HG02642 (cell line): ENCODE measurements around the gene SEC22C.

Source experiments
- ATAC-seq: cut with Tn5 transposase; IDR thresholded peaks from one replicate; pipeline ENCODE4 v1.9.1; 2021; ENCODE audit warnings: mild to moderate bottlenecking; ENCODE audit not compliant: unreplicated experiment, poor library complexity

The SEC22C gene

DNA sequence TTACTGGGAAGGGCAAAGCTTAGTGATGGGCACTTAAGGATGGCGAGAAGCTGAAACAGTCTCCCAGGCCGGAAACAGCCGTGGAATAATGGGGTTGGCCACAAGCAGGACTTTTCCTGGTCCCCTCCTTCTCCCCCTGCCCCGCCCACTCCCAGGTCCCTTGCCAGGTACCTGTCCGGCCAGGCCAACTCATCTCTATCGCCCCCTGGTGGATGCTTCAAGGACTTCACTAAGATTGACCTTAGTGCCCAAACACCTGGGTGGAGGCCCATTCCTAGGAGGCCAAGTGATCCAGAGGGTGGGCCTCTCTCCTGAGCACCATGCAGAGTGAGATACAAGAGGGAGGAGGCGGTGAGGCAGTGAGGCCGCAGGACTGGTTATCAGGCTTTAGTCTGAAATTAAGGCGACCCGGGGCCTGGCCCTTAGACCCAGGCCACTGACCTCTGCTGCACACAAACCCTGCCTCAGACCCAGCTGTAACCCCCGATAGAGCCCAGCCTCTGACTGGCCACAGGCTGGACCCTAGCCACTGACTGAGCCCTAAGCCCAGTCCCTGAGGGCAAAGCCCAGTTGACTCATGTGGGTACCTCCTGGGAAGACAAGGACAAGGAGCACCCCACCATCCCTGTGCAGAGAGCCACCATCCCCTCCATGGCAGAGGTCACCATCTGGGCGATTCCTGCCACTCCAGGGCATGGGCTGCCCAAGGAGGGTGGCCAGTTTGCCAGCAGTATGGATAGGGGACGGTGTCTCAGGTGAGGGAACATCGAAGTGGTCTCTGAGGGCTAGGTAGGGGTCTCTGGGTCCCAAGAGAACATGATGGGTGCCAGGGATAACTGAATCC, 41.7 kb downstream of the SEC22C start:
- ATAC-seq: peak; percentile 56

DNA sequence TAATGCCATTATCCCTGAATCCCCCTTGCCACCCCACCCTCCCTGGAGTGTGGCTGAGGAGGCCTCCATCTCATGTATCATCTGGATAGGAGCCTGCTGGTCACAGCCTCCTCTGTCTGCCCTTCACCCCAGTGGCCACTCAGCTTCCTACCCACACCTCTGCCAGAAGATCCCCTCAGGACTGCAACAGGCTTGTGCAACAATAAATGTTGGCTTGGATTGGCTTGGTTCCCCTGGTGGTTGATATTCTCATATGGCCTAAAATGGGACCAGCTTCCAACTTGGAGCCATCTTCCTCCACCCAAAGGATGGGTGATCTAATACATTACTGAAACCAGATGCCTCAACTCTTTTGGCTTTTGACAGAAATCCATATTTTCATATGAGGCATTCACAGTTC, 44.4 kb downstream of the SEC22C start:
- ATAC-seq: no peak

DNA sequence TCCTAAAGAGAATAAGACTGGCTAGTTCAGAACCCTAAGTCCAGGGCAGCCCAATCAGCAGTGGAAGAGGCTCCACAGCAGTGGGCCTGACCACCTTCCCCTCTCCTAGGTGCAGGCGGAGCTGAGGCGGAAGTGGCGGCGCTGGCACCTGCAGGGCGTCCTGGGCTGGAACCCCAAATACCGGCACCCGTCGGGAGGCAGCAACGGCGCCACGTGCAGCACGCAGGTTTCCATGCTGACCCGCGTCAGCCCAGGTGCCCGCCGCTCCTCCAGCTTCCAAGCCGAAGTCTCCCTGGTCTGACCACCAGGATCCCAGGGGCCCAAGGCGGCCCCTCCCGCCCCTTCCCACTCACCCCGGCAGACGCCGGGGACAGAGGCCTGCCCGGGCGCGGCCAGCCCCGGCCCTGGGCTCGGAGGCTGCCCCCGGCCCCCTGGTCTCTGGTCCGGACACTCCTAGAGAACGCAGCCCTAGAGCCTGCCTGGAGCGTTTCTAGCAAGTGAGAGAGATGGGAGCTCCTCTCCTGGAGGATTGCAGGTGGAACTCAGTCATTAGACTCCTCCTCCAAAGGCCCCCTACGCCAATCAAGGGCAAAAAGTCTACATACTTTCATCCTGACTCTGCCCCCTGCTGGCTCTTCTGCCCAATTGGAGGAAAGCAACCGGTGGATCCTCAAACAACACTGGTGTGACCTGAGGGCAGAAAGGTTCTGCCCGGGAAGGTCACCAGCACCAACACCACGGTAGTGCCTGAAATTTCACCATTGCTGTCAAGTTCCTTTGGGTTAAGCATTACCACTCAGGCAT, 45.6 kb downstream of the SEC22C start:
- ATAC-seq: no peak

DNA sequence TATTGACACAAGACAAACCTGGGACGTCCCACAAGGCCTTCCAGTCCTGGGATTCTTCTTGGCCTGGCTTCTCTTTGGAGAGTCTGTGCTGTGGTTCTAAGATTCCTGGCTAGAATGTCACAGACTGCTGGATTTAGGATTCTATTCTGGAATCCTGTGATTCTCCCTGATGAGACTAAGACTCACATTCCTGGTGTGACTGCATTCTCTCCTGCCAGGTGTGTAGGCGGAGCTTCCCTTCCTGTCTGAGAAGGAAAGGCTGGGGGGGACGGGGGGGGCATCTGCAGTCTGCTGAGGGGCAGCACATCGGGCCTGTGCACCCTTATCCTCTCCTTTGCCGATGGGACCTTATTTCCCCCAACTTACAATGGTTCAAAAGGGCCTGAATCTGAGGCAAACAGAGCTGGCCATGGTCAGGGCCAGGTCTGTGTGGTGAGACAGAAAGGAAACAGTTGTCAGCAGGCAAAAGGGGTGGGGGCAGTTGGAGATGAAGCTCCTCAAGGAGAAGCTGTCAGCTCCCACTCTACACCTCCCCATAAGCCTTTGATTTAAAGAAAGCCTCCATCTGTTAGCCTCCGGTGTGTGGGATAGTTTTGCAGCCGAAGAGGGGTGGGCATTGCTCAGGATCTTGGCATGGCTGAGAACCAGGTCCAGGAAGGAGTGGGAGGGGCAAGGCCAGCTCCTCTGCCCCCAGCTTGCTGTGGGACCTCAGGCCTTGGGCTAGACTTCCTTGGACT, 48.4 kb downstream of the SEC22C start:
- ATAC-seq: no peak

DNA sequence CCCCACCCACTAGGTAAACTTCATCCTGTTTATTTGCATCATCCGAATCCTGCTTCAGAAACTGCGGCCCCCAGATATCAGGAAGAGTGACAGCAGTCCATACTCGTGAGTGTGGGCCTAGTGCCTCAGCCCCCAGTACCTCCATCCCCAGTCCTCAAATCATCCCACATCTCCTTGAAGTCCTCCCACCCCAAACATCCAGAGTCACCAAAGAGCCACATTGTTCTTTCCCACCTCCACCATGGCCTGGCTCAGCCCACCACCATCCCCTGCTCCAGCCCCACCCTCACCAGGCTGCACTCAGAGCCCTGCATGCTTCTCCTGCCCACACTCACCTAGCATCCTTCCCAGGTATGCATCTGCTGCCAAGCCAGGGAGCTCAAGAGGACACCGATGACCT, 49.5 kb downstream of the SEC22C start:
- ATAC-seq: no peak

DNA sequence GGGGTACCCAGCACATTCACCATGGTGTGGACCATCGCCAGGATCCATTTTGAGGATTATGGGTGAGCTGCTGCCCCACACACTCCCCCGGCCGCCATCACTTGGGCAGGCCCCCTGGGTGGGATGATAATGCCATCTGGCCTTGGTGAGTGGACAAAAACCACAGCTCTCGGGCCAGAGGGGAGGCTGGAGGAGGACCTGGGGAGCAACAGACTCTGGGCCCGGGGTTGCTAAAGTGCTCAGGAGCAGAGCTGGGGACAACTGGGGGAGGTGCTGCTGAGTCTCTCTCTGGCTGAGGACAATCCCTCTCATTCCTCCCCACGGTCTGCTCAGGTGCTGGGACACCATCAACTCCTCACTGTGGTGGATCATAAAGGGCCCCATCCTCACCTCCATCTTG, 50.3 kb downstream of the SEC22C start:
- no peak for ATAC-seq

DNA sequence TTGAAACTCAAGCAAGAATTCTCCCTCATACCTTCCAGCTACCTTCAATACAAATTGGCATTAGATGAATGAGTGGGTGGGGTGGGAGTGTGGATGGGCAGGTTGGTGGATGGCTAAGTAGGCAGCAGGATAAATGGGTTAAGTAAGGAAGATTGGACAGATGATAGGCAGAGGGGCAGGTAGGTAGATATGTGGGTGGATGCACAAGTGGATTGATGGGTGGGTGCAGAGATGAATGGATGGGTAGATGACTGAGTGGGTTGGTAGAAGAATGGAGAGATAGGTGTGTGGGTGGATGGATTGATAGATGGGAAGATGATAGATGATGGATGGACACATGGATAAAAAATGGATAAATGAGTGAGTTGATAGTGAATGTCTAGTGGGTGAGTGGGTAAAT, 51.7 kb downstream of the SEC22C start:
- ATAC-seq: no peak

DNA sequence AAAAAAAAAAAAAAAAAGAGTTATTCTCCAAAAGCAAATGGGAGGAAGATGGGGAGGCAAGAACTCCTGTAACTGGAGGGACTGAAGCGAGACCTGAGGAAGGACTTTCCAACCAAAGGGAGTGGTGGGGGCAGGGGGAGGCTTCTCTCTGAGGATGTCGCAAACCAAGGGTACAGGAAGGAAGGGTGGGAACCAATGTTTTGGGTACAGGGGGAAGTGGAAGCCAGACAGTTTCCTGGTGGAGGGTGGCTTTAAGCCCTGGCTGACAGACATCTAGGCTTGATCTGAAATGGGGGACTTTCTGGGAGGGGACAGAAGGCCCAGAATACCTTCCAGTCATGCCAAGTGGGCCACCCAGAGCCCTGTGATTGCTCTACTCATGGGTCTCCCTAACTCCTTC, 52.3 kb downstream of the SEC22C start:
- ATAC-seq: no peak

DNA sequence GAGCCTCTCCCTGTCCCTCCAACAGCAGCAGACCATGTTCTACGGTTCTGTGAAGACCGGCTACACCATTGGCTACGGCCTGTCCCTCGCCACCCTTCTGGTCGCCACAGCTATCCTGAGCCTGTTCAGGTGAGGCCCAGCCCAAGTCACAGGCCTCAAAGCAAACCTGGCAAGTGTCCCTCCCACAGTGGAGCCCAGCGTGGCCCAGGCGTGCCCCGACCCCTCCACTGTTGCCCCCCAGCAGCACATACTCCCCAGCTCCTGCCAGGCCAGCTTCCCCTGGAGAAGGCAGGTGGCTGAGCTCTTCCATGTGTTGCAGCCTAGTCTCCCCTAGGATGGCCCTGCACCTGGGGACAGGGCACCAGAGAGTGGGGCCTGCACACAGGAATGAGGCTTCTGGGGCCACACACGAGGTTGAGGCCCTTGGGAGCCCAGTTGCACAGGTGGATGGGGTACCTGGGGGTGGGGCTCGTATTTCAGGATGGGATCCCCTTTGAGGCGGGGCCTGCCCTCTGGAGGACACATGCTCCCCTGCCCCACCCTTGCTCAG, 54.3 kb downstream of the SEC22C start:
- ATAC-seq: no peak

DNA sequence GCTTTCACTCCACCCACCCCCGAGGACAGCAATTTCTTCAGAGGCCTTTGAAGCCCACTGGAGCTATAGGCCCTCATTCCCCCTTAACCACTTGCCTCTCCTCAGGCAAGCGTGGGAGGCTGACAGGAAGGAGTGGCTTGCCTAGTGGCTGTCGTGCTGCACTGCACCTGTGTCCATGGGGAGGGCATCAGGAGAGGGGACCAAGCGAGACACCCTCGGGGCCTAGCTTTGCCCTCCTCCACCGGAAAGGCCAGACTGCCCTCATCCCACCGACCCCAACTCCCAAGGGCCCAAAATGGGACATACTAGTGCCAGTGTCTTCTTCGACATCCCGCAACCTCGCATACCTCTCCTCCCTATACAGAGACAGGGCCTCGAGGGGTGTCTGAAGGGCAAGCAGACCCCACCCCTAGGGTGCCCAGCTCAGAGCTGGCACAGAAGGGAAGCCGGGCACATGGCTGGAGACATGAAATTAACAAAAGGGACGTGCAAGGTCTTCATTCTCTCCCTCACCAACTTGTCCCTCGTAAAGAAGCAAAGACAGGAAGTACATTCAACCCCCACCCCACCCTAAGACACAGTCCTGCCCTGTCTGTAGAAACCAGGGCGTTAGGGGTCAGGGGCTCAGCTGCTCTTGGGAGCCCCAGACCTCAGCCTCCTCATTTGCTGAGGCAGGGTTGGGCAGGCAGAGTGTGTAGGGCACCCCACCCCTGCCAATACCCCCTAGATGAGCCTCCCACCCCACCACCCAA, 55.0 kb downstream of the SEC22C start:
- no peak for ATAC-seq

DNA sequence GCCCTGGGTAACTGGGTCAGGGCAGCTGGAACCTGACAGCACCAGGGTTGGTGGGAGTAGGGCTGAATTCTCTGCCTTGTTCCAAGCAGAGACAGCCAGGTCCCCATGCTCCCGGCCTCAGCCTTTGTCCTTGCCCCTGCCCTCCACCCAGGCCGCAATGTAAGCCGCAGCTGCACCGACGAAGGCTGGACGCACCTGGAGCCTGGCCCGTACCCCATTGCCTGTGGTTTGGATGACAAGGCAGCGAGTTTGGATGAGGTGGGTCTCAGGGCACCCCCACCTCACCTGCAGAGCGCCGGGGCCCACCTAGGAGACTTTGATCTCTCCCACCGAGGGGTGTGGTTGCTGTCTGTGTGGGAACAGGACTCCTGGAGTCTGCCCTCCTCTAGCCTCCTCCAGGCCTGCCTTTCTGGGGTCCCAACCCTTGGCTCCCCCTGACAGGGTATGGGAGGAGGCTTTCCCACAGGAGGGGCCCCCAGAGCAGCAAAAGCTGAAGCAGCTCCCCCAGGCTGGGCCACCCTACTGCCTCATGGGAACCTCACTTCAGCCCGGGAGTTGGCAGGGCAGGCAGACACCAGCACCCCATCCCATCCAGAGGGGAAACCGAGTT, 55.9 kb downstream of the SEC22C start:
- no peak for ATAC-seq

DNA sequence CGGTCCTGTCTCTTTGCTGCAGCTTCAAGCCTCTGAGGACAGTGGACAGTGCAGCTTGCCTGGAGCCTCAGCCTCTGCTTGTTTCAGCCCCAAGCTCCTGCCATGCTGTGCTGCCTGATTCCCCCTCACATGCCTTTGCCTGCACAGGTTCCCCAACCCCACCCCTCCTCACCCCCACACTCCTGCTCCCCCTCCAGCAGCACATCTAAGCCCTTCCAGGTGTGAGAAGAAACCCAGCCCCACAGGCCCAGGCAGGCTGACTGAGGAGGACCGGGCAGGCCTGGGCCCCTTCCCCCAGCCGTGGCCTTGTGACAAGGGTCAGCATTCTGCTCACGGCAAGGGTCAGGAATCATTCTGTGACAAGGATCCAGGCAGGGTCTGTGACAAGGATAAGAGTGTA, 56.6 kb downstream of the SEC22C start:
- no peak for ATAC-seq

DNA sequence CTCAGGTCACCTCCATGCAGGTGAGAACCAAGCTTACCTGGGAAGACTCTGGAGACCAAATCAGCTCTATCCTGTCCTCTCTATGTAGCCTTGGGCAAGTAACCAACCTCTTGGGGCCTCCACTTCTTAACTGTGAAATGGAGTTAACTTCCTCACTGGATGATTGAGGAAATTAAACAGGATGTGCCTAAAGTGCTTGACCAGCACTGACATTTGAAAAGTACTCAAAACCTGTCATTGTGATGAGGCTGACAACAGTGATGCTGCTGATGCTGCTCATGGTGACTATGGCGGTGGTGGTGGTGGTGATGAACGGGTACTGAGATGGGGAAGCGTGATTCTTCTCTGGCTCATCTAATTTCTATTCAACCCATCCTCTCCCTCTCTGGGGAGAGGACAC, 57.0 kb downstream of the SEC22C start:
- no peak for ATAC-seq

DNA sequence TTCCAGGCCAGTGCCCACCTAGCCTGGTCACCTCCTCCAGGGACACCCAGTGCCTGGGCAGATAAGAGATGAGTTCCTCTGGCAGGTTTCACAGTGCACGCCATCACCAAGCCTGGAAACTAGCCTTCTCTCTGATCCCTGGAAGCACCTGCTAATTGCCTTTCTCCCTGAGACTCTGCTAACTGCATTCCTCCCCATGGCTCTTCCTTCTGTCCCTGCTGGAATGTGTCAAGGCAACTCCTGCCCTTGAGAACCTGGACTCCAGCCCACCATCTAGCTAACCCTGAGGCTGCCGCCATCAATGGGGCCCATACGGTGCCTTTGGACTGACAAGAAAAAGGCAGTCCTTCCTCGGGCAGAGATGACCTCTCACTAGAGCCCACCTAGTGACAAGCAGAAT, 60.9 kb downstream of the SEC22C start:
- no peak for ATAC-seq

DNA sequence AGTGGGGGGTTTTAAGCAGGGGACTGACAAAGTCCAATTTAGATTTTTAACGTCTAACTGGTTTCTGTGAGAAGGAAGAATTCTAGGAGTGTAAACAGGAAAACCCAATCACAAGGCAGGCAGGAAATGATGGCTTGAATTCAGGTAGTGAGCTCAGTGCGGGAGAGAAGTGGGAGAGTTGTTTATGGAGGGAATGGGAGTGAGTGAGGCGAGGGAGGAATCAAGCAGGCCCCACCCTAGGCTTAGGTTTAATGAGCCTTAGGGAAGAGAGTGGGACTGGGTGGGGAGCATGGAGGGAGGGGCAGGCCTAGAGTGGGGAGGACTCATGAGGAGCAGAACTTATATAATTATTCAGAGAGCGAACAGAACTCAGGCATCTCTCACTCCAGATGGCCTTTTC, 61.4 kb downstream of the SEC22C start:
- ATAC-seq: no peak

DNA sequence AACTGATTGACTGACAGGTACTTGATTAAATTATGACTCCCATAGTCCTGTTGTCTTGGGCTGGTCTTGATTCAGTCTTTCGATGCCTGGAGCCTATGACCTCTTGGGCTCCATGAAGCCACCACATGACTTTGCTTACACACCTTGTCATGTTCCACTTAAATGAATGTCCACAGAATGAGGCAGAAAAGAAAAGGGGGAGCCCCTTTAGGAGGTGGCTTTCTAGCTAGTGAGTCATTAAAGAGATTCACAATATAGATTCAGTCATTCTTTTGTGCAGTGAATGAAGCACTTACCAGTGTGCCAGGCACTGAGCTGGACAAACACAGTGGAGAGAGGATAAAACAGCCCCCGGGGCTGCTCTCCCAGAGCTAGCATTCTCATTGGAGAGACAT, 62.2 kb downstream of the SEC22C start:
- ATAC-seq: no peak

DNA sequence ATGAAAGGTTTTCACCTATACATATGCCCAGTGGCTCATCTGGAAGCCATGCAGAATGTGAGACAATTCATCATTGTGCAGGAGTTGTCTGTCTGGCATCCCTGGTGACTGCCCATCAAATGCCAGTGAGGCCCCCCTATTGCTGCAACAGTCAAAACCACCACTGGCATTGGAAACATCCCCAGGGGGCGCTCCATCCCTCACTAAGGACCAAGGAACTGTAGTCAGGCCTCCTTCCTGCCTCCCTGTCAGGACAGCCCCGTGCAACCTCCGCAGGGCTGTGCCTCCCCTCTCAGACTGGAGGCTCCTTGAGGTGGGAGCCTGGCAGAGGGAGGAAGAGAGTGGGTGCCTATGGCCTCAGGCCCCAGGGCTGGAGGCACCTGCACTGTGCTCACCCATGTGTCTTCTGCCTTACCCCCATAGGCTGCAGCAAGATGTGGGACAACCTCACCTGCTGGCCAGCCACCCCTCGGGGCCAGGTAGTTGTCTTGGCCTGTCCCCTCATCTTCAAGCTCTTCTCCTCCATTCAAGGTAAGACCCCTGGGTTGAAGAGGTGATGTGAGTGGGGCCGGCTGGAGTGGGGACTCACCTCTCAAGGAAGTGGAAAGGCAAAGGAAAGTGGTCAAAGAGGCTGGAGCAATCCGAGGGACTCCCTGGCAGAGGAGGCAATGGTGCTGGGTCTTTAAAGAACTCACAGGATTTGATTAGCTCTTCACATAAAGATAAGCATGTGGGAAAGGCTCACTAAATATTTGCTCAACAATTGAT, 62.8 kb downstream of the SEC22C start:
- ATAC-seq: no peak

DNA sequence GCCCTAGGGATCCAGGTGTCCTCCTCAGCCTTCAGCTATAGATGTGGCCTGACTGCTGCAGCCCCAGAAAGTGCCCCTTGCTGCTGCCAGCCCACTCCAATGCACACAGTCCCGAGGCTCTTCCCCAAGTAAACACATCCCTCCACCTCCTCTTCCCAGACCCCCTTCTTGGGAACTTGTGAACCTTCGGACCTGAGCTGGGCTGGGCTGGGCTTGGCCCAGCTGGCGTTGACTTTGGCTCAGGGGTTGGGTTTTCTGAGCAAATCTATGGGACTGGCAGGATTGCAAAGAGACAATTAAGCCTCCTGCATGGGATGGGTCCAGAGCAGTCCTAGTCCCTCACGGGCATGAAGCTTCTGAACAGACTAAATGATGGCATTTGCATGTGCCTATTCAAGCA, 64.7 kb downstream of the SEC22C start:
- no peak for ATAC-seq

DNA sequence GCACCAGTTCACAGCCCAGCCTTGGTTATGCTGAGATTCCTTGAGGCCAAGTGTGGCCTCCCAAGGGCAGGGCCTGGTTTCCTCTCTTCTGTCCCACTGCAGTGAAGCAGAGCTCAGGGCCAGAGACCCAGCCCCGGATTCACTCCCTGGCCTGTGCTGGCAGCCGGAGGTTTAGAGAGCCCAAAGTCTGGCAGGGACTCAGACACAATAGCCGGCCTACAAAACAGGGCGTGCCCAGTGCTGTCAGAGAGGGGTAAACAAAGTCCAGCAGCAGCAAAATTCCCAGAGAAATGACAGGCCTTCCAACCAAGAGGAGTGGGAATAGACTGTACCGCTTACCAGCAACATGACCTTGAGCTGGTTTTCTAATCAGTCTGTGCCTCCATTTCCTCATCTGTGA, 65.3 kb downstream of the SEC22C start:
- no peak for ATAC-seq
